T1000 (cell line): ENCODE data around the gene NTRK3.

Source experiments
- DNase-seq: peaks from one replicate; lab custom pipeline; 2025; ENCODE audit warnings: mixed read lengths; lab: John Stamatoyannopoulos, UW

NTRK3 gene

DNA sequence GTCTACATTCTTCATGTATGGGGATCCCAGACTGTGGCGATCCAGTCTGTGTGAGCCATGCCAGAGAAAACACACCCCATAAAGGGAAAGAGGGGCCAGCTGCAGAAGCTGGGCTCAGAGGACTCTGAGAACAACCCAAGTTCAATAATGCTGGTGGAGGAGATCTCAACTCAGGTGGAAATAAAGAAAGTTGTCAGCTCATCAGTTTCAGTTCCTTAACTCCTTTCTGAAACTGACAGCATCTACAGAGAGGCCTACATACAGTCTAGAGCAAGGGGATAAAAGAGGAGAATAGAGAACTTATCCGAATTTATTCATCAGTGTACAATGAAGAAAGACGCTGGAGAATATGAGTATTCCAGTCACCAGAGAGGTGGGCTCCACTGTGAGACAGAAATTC is 77.0 kb downstream of the NTRK3 start:
- DNase-seq, result no peak

DNA sequence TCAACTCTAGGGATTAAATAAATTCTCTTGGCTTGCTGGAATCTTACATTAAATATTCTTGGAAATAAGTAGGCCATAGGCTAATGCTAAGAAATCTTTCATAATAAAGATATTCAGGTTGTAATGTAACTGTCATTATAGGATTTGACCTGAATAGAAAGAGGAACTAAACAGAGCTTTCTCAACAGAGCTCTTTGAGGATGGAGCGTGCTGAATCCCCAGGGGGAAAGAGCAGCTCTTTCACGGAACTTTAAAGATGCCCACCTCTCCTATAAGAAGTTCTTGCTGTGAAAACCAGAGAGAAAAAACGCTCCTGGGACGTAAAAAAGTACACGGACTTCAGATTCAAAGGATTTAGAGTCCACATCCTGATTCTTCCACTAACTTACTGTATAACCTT is 77.9 kb downstream of the NTRK3 start:
- no peak for DNase-seq

GRCh38 chr15:88177451-88177850 is 79.1 kb downstream of the NTRK3 start:
- DNase-seq, result no peak

- DNase-seq, result no peak
Observed at GRCh38 chr15:88174571-88174970, 82.0 kb downstream of the NTRK3 start.

DNA sequence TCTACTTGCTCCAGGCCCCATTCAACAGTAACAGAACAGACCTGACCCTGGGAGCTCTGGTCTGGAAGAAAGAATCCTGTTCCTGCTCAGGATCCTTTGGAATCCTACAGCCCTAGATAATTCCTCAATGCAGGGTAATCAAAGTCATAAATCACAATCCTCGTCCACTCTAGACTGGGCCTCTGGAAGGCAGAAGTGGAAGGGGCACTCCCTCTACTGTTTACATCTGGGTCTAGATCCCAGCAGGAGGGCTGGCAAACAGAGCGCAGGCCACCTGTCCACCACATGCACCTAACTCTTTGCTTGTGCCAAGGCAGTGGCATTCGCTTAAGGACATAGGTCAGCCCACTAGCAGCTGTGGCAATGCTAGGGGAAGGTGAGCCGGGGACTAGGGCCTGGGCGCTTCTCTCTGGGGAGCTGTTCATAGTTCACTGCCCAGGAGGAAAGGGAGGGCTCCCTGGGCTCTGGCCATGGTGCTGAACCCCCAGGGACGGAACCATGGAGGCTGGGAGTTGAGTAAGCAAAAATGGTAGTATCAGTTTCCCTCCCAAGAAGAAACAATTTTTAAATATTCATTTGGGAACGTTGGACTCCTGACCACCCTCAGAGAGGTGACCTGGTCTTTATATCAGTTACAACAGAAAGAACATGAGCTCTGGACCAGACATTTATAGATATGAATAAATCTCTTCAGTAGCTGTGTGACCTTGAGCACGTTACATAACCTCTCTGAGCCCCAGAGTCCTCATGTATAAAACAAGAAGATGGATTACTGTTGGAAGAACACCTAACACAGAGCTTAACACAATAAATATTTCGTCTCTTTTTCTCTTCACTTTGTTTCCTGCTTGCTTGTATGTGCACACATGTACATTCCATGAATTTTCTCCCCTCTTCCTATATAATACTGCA is 90.2 kb downstream of the NTRK3 start:
- no peak for DNase-seq

DNA sequence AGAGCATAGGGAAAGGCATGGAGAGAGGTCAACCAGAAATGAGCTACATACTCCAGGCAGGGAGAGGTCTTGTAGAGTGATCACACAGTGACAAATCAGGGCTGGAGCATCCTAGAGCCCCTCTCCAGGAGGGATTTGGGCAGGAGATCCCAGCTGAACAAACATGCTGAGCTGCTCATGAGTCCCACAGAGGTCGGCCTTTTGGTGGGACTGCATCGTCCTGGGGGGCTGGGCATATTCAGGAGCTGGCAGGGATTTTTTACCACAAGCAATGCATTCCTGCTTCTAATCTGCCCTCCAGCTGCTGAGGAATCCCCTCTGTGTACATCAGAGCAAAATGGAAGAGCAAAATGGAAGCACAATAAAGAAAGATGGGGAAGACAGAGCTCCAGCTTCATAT is 94.9 kb downstream of the NTRK3 start:
- DNase-seq, result no peak

DNA sequence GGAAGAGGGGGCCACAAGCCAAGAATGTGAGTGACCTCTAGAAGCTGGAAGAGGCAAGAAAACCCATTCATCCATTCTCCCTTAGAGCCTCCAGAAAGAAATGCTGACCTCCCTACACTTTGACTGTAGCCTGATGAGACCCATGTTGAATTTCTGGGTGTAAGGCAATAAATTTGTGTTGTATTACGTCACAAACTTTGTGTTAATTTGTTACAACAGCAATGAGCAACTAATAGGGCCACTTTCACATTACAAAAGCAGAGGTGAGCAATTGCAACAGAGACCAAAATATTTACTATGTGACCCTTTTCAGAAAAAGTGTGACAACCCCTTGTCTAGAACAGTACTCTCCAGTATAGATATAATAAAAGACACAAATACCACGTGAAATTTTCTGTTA is 101.2 kb downstream of the NTRK3 start:
- DNase-seq, result no peak

DNA sequence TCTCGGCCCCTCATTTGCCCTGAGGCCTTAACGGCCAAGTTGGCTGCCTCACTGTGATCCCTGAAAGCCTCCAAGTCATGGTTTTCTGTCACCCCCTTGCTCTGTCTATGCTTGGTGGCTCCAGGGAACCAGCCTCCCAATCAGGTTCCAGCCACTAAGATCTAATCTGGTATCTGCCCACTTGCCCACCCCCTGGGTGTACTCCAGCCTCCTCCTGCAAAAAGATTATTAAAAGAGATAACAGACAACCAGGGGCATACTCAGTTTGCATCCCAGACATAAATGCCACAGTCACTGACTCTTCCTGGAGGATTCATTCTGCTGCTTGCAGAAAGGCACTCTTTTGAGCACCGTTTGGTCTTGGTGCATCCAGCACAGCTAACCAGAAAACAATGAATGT is 103.9 kb downstream of the NTRK3 start:
- no peak for DNase-seq

- no peak for DNase-seq
Observed at GRCh38 chr15:88147760-88148159, 108.8 kb downstream of the NTRK3 start.

GRCh38 chr15:88144921-88145653 is 111.5 kb downstream of the NTRK3 start:
- DNase-seq, result no peak

- no peak for DNase-seq
Observed at GRCh38 chr15:88142121-88142520, 114.4 kb downstream of the NTRK3 start.

DNA sequence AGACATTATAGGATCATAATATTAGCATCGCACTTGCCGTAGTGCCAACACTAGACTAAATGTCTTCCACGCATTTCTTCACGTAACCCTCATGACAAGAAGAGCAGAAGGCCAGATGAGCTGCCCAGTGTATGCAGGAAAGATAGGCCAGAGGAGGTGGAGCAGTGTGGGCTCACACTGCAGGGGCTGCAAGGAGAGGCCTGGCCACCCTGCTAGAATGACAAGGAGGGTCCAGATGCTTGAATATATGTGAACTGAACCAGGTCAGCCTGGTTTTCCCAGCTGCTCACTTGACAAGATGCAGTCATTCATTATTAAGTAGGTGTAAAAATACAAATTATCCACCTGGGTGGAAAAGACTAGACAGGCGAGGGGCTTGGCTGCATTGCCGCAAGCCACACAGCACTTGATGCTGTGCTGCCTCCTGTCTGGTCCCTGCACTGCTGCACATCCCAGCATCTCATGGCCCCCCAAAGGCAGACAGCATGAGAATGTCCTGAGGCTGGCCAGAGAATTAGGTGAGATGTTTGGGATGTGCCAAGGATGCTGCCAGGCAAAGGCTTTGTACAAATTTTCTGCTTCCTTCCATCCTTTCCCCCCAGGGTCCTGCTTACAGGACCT is 115.2 kb downstream of the NTRK3 start:
- no peak for DNase-seq

DNA sequence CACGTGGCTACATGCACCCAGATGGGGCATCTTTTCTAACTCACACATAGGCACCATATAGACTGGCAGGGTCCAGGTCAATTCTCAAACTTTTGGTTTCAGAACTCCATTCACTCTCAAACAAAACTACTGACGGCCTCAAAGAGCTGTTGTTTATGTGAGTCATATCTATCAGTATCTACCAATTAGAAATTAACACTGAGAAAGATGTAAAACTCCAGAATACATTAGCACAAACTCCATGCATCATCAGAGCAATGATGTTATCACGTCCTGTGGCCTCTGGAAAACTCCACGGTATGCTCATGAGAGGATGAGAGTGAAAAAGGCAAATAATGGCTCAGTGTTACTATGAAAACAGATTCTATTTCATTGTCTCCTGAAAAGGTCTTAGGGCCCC is 116.1 kb downstream of the NTRK3 start:
- DNase-seq, result no peak

DNA sequence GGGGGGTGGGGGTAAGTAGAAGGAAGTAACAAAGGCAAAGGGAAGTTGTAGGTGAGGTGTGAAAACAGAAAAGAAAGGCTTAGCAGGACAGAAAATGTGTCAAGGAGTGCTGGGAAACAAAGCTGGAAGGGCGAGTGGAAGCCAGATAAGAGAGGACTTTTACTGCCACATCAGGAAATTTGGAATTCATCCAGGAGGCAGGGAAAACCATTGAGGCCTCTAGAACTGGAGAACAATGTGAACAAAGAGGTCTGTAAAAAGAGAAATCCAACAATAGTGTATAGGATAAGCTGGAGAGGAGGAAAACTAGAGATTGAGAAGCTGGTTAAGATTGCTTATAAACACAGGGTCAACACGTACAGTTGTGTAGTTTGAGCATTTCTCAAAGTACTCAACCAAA is 116.6 kb downstream of the NTRK3 start:
- no peak for DNase-seq

DNA sequence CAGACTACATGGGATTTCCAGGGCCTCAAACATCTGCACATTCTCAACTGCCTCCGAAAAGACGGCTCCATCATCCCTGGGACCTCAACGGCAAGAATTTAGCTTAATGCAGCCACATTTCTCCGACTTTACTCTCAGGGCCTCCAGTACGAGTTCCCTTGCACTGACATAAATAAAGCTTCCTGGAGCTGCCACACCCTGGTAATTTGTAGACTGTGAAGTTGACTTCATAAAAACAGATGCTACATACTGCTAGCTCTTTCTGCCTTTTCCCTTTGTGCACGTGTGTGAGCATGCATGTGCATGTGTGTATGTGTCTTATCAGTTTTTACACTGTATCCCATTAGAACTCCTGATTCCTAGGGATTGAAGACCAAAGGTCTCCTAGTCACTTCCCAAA is 122.7 kb downstream of the NTRK3 start:
- no peak for DNase-seq

DNA sequence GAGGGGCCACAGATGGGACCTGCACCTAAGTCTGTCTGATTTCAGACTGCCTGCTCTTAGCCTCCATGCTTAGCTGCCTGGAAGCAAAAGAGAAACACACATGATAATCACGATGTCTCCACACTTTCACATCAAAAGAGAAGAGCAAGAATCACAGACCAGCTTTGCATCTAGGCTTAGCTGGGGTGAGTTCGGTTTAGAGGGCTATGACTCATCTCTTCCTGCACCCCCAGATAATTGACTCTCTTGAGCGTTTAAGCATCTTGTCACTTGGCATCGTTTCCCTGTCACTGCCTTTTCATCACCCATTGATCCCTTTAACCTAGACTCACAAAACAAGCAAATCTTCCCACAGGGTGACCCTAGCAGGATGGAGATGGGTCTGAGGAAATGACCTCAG is 124.0 kb downstream of the NTRK3 start:
- DNase-seq, result no peak

- DNase-seq, result no peak
Observed at GRCh38 chr15:88131937-88132336, 124.6 kb downstream of the NTRK3 start.

GRCh38 chr15:88127432-88127790 is 129.1 kb downstream of the NTRK3 start:
- DNase-seq, result no peak

GRCh38 chr15:88126695-88127431 is 129.7 kb downstream of the NTRK3 start:
- DNase-seq, result no peak

DNA sequence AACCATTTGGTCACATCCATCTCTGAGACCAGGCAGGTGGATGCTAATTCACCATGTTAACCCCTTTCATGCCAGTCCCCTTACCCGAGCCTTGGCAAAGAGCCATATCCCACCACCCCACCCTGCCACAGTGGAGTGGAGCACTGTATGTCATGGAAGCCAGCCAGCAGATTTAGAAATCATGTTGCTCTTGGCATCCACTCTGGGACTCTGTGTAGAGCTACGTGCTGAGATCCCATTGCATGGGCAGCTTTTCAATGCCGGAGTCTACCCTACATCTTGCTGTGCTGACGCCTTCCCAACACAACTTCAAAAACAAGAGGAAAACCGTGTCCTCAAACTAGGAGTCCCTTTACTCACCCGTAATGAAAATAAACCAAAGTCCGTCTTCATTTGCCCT is 131.0 kb downstream of the NTRK3 start:
- no peak for DNase-seq

DNA sequence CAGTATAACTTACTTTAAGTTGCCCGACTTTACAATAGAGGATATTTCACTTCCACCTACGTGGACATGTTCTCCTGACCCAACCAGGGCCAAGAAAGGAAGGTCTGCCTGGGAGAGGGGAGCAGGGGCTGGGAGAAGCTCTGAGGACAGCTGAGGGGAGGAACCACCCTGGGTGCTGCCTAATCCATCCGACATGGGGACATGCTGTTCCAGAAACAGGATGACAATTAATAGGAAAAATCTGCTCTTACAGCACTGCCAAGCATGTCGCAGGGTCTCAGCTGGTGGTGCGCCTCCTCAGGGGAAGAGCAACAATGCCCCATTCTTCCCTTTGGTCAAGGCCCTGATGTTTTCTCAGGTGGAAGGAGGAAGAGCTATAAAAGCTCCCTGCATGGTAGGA is 132.3 kb downstream of the NTRK3 start:
- DNase-seq, result no peak

DNA sequence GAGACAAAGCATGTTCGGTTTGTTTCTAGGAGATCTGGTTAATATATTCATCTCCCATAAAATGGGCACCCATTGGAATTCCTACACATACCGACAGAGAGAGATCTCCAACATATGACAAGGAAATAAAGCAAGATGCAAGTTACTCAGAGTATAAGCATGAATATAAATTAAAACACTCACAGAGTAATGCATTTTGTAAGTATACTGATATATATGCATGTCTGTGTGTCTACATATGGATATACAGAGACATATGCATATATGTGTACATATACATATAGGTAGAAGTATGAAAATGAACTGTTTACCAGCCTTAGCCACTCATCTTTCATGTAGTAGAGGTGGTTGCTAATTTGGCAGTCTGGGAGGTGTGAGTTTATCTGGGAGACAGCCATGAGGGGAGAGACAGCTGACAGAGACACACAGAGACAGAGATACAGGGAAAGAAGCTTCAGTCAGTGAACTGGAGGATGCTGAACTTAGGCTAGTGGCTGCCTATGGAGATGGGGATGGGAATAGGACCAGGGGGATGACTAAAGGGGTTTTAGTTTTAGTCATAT is 134.5 kb downstream of the NTRK3 start:
- DNase-seq, result no peak
